Cardiac atrium fibroblast (primary cell): ENCODE data around the gene PCED1B. TPM values are rescaled to one million over a fixed set of nuclear protein-coding genes. Genes with fewer than 3 reads are reported as not detected.

Experiments used
- total RNA-seq: library from RNA; depleted of rRNA; stranded (reverse); fragments of >200 nt; gene quantifications from 2 replicates; pipeline ENCODE4 v1.2.3, GENCODE V29; 2015

PCED1B gene, protein sequence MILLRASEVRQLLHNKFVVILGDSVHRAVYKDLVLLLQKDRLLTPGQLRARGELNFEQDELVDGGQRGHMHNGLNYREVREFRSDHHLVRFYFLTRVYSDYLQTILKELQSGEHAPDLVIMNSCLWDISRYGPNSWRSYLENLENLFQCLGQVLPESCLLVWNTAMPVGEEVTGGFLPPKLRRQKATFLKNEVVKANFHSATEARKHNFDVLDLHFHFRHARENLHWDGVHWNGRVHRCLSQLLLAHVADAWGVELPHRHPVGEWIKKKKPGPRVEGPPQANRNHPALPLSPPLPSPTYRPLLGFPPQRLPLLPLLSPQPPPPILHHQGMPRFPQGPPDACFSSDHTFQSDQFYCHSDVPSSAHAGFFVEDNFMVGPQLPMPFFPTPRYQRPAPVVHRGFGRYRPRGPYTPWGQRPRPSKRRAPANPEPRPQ
- total RNA-seq, result 0.54 and 1.8 TPM in 2 replicates

DNA sequence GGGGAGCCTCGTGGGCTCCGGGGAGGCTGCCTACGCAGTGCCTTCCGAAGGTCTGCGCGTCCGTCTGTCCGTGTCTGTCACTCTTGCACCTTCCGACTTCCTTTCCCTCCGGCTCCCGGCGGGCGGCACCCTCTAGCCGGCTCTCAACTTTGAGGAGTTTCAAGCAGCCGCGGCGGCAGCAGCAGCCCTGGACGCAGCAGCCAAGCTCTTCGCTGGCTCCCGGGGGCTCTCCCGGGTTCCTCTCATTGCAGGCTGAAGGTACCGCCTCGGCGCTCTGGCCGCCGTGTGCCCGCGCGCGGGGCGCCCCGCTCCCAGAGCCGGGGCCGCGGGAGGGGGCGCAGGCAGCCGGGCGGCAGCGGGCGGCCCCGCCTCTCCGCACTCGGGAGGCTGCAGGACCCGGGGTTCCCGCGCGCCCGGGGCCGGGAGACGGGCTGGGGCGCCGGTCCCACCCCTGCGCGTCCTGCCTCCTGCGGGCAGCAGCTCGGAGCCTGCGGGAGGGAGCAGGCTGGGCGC is at the start of gene PCED1B, which contains the start of gene AMIGO2:
Gene PCED1B (plus strand): TSS at position 154 of the 513 bp plus-strand sequence. CDS start 155,443 bp downstream, outside the sequence.
Gene AMIGO2 (minus strand): TSS at position 492 of the 513 bp plus-strand sequence. CDS start 957 bp downstream, outside the sequence.

Other genes starting within 250 kb of the PCED1B start
- gene AMIGO2, start 338 bp downstream of the PCED1B start, total RNA-seq, result 3.1 and 3.9 TPM in 2 replicates